ENCODE data around the gene C12orf60. TPM values are rescaled to one million over a fixed set of nuclear protein-coding genes. Genes with fewer than 3 reads are reported as not detected.

Gene C12orf60
- total RNA-seq, 1 experiment from 2014 or later = 2.6 TPM

- POLR2A ChIA-PET = interaction anchor here (0.6 to 1.5 kb wide), 4 partner anchors 30 to 377 kb away, joined by 3 to 8 read pairs (median 4); no protein-coding TSS in a partner anchor
- Mint-ChIP-seq H3K4me3 (ENCODE audit: unreplicated experiment) (no peak overlapping the region), H3K36me3 (ENCODE audit: insufficient read depth, unreplicated experiment) (no peaks in the 10 kb centered on the region), H3K27me3 (ENCODE audit: insufficient read depth, unreplicated experiment) (no peaks in the 10 kb centered on the region), H3K27ac (ENCODE audit: low read depth, unreplicated experiment) (peak overlapping the region; percentile 78), H3K9me3 (ENCODE audit: unreplicated experiment) (no peaks in the 10 kb centered on the region), H3K4me1 (ENCODE audit: insufficient read depth, unreplicated experiment) (peaks cover 23% of the 10 kb centered on the region)
- TF ChIP-seq CTCF (IDR thresholded peaks at IDR 0.05; ENCODE audit: unreplicated experiment) = peak; percentile 68
- intact Hi-C loops (cut with micrococcal nuclease) = loop anchor here (1.0 to 10.0 kb wide), 8 partner anchors 34 to 677 kb away; partner anchors contain the start of gene RERG
- CTCF ChIA-PET = interaction anchor here (0.6 to 7.1 kb wide), 13 partner anchors 9 to 376 kb away, joined by 3 to 121 read pairs (median 5); partner anchors contain the start of gene RERG
- peak; percentile 74 for DNase-seq (ENCODE audit: unreplicated experiment)
- BruUV-seq (replicated peaks) = no TSS peak
Measured at GRCh38 chr12:14845350-14845750, 41.9 kb downstream of the C12orf60 start.

GRCh38 chr12:14846042-14846587, 42.6 kb downstream of the C12orf60 start:
- Mint-ChIP-seq H3K27me3 (ENCODE audit: insufficient read depth, unreplicated experiment) (no peaks in the 10 kb centered on the region), H3K36me3 (ENCODE audit: insufficient read depth, unreplicated experiment) (no peaks in the 10 kb centered on the region), H3K9me3 (ENCODE audit: unreplicated experiment) (no peaks in the 10 kb centered on the region), H3K4me3 (ENCODE audit: unreplicated experiment) (no peak overlapping the region), H3K27ac (ENCODE audit: low read depth, unreplicated experiment) (no peak overlapping the region), H3K4me1 (ENCODE audit: insufficient read depth, unreplicated experiment) (peaks cover 22% of the 10 kb centered on the region)
- intact Hi-C loops (cut with micrococcal nuclease) = loop anchor here (5.0 to 10.0 kb wide), 2 partner anchors 71 to 301 kb away; a partner anchor contains a TSS
- TF ChIP-seq CTCF (IDR thresholded peaks at IDR 0.05; ENCODE audit: unreplicated experiment) = no peak
- CTCF ChIA-PET = interaction anchor here (0.6 to 7.1 kb wide), 16 partner anchors 9 to 375 kb away, joined by 3 to 121 read pairs (median 5); partner anchors contain the start of gene RERG
- no TSS peak for BruUV-seq (replicated peaks)
- no peak for DNase-seq (ENCODE audit: unreplicated experiment)
- POLR2A ChIA-PET = interaction anchor here (0.6 to 1.5 kb wide), 5 partner anchors 31 to 376 kb away, joined by 3 to 8 read pairs (median 3); no protein-coding TSS in a partner anchor

GRCh38 chr12:14846876-14847580, 43.6 kb downstream of the C12orf60 start:
- POLR2A ChIA-PET = interaction anchor here (1.0 to 1.2 kb wide), 2 partner anchors 139 to 144 kb away, joined by 3 read pairs; no protein-coding TSS in a partner anchor
- no peak for TF ChIP-seq CTCF (IDR thresholded peaks at IDR 0.05; ENCODE audit: unreplicated experiment)
- no peak overlapping the region for H3K27ac Mint-ChIP-seq (ENCODE audit: low read depth, unreplicated experiment)

GRCh38 chr12:14849661-14850060, 46.2 kb downstream of the C12orf60 start:
- H3K9me3 Mint-ChIP-seq (ENCODE audit: unreplicated experiment) = no peaks in the 10 kb centered on the region
- ChIA-PET CTCF (interaction anchor here (0.8 to 7.1 kb wide), 6 partner anchors 10 to 146 kb away, joined by 3 to 121 read pairs (median 4); no protein-coding TSS in a partner anchor), POLR2A (interaction anchor here (0.7 kb wide), 2 partner anchors 134 to 146 kb away, joined by 3 read pairs; no protein-coding TSS in a partner anchor)
- no peaks in the 10 kb centered on the region for H3K27me3 Mint-ChIP-seq (ENCODE audit: insufficient read depth, unreplicated experiment)
- no peak for TF ChIP-seq CTCF (IDR thresholded peaks at IDR 0.05; ENCODE audit: unreplicated experiment)
- peaks cover 6% of the 10 kb centered on the region for H3K4me1 Mint-ChIP-seq (ENCODE audit: insufficient read depth, unreplicated experiment)
- no peak for DNase-seq (ENCODE audit: unreplicated experiment)
- peak overlapping the region; percentile 3 for H3K27ac Mint-ChIP-seq (ENCODE audit: low read depth, unreplicated experiment)
- H3K4me3 Mint-ChIP-seq (ENCODE audit: unreplicated experiment) = no peak overlapping the region
- no peaks in the 10 kb centered on the region for H3K36me3 Mint-ChIP-seq (ENCODE audit: insufficient read depth, unreplicated experiment)
- intact Hi-C loops (cut with micrococcal nuclease) = loop anchor here (5.0 to 10.0 kb wide), 2 partner anchors 75 to 298 kb away; a partner anchor contains a TSS
- no TSS peak for BruUV-seq (replicated peaks)

More at GRCh38 chr12:14846876-14847580, 43.6 kb downstream of the C12orf60 start:
- DNase-seq (ENCODE audit: unreplicated experiment) = no peak
- H3K4me1 Mint-ChIP-seq (ENCODE audit: insufficient read depth, unreplicated experiment) = peaks cover 13% of the 10 kb centered on the region
- no peaks in the 10 kb centered on the region for H3K36me3 Mint-ChIP-seq (ENCODE audit: insufficient read depth, unreplicated experiment)
- no peaks in the 10 kb centered on the region for H3K9me3 Mint-ChIP-seq (ENCODE audit: unreplicated experiment)
- H3K4me3 Mint-ChIP-seq (ENCODE audit: unreplicated experiment) = no peak overlapping the region
- BruUV-seq (replicated peaks) = no TSS peak
- intact Hi-C loops (cut with micrococcal nuclease) = loop anchor here (5.0 to 10.0 kb wide), 2 partner anchors 72 to 300 kb away; a partner anchor contains a TSS
- H3K27me3 Mint-ChIP-seq (ENCODE audit: insufficient read depth, unreplicated experiment) = no peaks in the 10 kb centered on the region
- CTCF ChIA-PET = interaction anchor here (0.5 to 7.1 kb wide), 15 partner anchors 8 to 565 kb away, joined by 3 to 121 read pairs (median 4); partner anchors contain the start of gene RERG

Measured in MCF 10A (cell line).